Peyer's patch (tissue), 4 donors: Measurements from ENCODE around the gene CRYL1. TPM values are rescaled to one million over a fixed set of nuclear protein-coding genes. Genes with fewer than 3 reads are reported as not detected.

Source experiments
- DNase-seq, 3 donors: peaks; one replicate each; pipeline ENCODE4 v3.0.0-alpha.2; 2017 to 2019
- H3K27ac ChIP-seq, 4 donors: fragments of 200-600 bp; sonication (generic); one replicate each; pipeline ENCODE4 v1.5.1; 2016 to 2019
- H3K27me3 ChIP-seq, 2 donors: fragments of 200-600 bp; sonication (generic); one replicate each; pipeline ENCODE4 v1.5.1; 2019
- H3K36me3 ChIP-seq, 3 donors: fragments of 200-600 bp; sonication (generic); one replicate each; pipeline ENCODE4 v1.5.1; 2016 to 2019
- H3K4me1 ChIP-seq, 4 donors: fragments of 200-600 bp; sonication (generic); one replicate each; pipeline ENCODE4 v1.5.1; 2016 to 2019
- H3K4me3 ChIP-seq, 4 donors: fragments of 200-600 bp; sonication (generic); 1 replicate in 3 of 4; 2 replicates in 1 of 4; pipeline ENCODE4 v1.5.1; 2016 to 2019; ENCODE audit warnings: mild to moderate bottlenecking in 1 of 4
- H3K9me3 ChIP-seq, 4 donors: fragments of 200-600 bp; sonication (generic); one replicate each; pipeline ENCODE4 v1.5.1; 2016 to 2019; ENCODE audit warnings: mild to moderate bottlenecking in 1 of 4
- CTCF ChIP-seq, 6 experiments: fragments of 450-650 bp in 4 of 6; fragments of 200-600 bp in 2 of 6; sonication (generic) in 1 of 6; IDR thresholded peaks; one replicate each; pipeline ENCODE4 v1.5.1; 2017 to 2019; ENCODE audit warnings: antibody characterized with exemption in 6 of 6, mild to moderate bottlenecking in 3 of 6, moderate library complexity in 1 of 6
- POLR2A ChIP-seq, 2 donors: fragments of 450-650 bp; IDR thresholded peaks; one replicate each; pipeline ENCODE4 v1.5.1; 2017; ENCODE audit warnings: antibody characterized with exemption in 2 of 2, mild to moderate bottlenecking in 2 of 2, moderate library complexity in 2 of 2
- total RNA-seq, 4 donors: library from RNA; depleted of rRNA; stranded (reverse); fragments of >200 nt; gene quantifications; one replicate each; pipeline ENCODE4 v1.1.0, GENCODE V29; 2016

The CRYL1 gene
- total RNA-seq, 4 donors from 2014 or later, result 81.7 to 357 (median 299) TPM

GRCh38 chr13:20422362-20422761 is 103.3 kb downstream of the CRYL1 start:
- TF ChIP-seq CTCF (IDR thresholded peaks at IDR 0.05) (no peak), POLR2A (IDR thresholded peaks at IDR 0.05) (no peak)
- no peak for DNase-seq

GRCh38 chr13:20420938-20421337 is 104.7 kb downstream of the CRYL1 start:
- DNase-seq, result no peak
- Histone ChIP-seq H3K36me3 (peaks cover 0 to 25% (median 3%) of the 10 kb centered on the region in 3 donors), H3K4me1 (no peaks in the 10 kb centered on the region), H3K27ac (no peak overlapping the region), H3K4me3 (no peak overlapping the region), H3K9me3 (no peaks in the 10 kb centered on the region), H3K27me3 (no peaks in the 10 kb centered on the region)
- TF ChIP-seq POLR2A (IDR thresholded peaks at IDR 0.05) (no peak), CTCF (IDR thresholded peaks at IDR 0.05) (no peak)

More at GRCh38 chr13:20422362-20422761, 103.3 kb downstream of the CRYL1 start:
- H3K4me3 ChIP-seq, result no peak overlapping the region
- H3K9me3 ChIP-seq, result no peaks in the 10 kb centered on the region
- H3K36me3 ChIP-seq, result peaks cover 0 to 38% (median 3%) of the 10 kb centered on the region in 3 donors
- no peaks in the 10 kb centered on the region for H3K27me3 ChIP-seq
- no peak overlapping the region for H3K27ac ChIP-seq
- no peaks in the 10 kb centered on the region for H3K4me1 ChIP-seq

GRCh38 chr13:20418953-20419352 is 106.7 kb downstream of the CRYL1 start:
- no peaks in the 10 kb centered on the region for H3K27me3 ChIP-seq
- no peak overlapping the region for H3K4me3 ChIP-seq
- no peaks in the 10 kb centered on the region for H3K4me1 ChIP-seq
- H3K36me3 ChIP-seq, result peaks cover 0 to 5% (median 3%) of the 10 kb centered on the region in 3 donors
- no peak for TF ChIP-seq CTCF (IDR thresholded peaks at IDR 0.05)
- no peak for TF ChIP-seq POLR2A (IDR thresholded peaks at IDR 0.05)
- no peak for DNase-seq
- H3K9me3 ChIP-seq, result no peaks in the 10 kb centered on the region
- no peak overlapping the region for H3K27ac ChIP-seq

- H3K9me3 ChIP-seq, result no peaks in the 10 kb centered on the region
- DNase-seq, result no peak
- peaks cover 0 to 4% (median 0%) of the 10 kb centered on the region in 3 donors for H3K36me3 ChIP-seq
- H3K4me3 ChIP-seq, result no peak overlapping the region
- TF ChIP-seq CTCF (IDR thresholded peaks at IDR 0.05) (no peak), POLR2A (IDR thresholded peaks at IDR 0.05) (no peak)
- H3K27ac ChIP-seq, result no peak overlapping the region
- H3K4me1 ChIP-seq, result no peaks in the 10 kb centered on the region
- H3K27me3 ChIP-seq, result no peaks in the 10 kb centered on the region
Measured at GRCh38 chr13:20416223-20416745, 109.4 kb downstream of the CRYL1 start.

GRCh38 chr13:20415694-20416107 is 110.0 kb downstream of the CRYL1 start:
- Histone ChIP-seq H3K4me1 (no peaks in the 10 kb centered on the region), H3K9me3 (no peaks in the 10 kb centered on the region), H3K4me3 (no peak overlapping the region), H3K27ac (no peak overlapping the region), H3K36me3 (peaks cover 0 to 4% (median 0%) of the 10 kb centered on the region in 3 donors), H3K27me3 (no peaks in the 10 kb centered on the region)
- no peak for TF ChIP-seq POLR2A (IDR thresholded peaks at IDR 0.05)
- DNase-seq, result no peak

GRCh38 chr13:20415306-20415679 is 110.4 kb downstream of the CRYL1 start:
- Histone ChIP-seq H3K27ac (no peak overlapping the region), H3K4me1 (no peaks in the 10 kb centered on the region), H3K36me3 (peaks cover 0 to 4% (median 0%) of the 10 kb centered on the region in 3 donors), H3K4me3 (no peak overlapping the region), H3K27me3 (no peaks in the 10 kb centered on the region), H3K9me3 (no peaks in the 10 kb centered on the region)
- no peak for DNase-seq
- TF ChIP-seq POLR2A (IDR thresholded peaks at IDR 0.05) (no peak), CTCF (IDR thresholded peaks at IDR 0.05) (no peak)
